GM23338 (cell line): ENCODE measurements around the gene NPLOC4. TPM values are rescaled to one million over a fixed set of nuclear protein-coding genes. Genes with fewer than 3 reads are reported as not detected.
A peak's percentile ranks its signal among the peaks of the same experiment; 100 is the strongest.

Source experiments
- ATAC-seq: fragments of 200-7000 bp; cut with Tn5 transposase; 3 replicates; pipeline ENCODE4 v1.9.1; 2020
- DNase-seq: peaks from one replicate; pipeline ENCODE4 v3.0.0-alpha.2; 2015; ENCODE audit warnings: low spot score
- H2AFZ ChIP-seq: fragments of 200-600 bp; sonication (generic); 2 replicates; pipeline ENCODE4 v1.8.0; 2016; ENCODE audit warnings: antibody characterized with exemption, mild to moderate bottlenecking, moderate library complexity
- H3F3A ChIP-seq: fragments of 200-600 bp; sonication (generic); replicated peaks from 2 replicates; pipeline ENCODE4 v1.8.0; 2017; ENCODE audit warnings: antibody characterized with exemption, mixed run types, low read depth
- H3K27ac ChIP-seq: fragments of 200-600 bp; sonication (generic); 2 replicates; pipeline ENCODE4 v1.6.1; 2016; ENCODE audit warnings: low read depth
- H3K27me3 ChIP-seq: fragments of 200-600 bp; sonication (generic); 2 replicates; pipeline ENCODE4 v1.8.0; 2016; ENCODE audit warnings: mild to moderate bottlenecking, mixed run types, moderate library complexity; ENCODE audit not compliant: insufficient read depth
- H3K36me3 ChIP-seq: fragments of 200-600 bp; sonication (generic); 2 replicates; pipeline ENCODE4 v1.8.0; 2016; ENCODE audit warnings: mild to moderate bottlenecking; ENCODE audit not compliant: insufficient read depth
- H3K4me1 ChIP-seq: fragments of 200-600 bp; sonication (generic); 2 replicates; pipeline ENCODE4 v1.8.0; 2016; ENCODE audit warnings: mild to moderate bottlenecking, moderate library complexity; ENCODE audit not compliant: insufficient read depth
- H3K4me2 ChIP-seq: fragments of 200-600 bp; sonication (generic); 2 replicates; pipeline ENCODE4 v1.7.1; 2017; ENCODE audit warnings: mixed run types
- H3K4me3 ChIP-seq: fragments of 200-600 bp; sonication (generic); 2 replicates; pipeline ENCODE4 v1.6.1; 2016; ENCODE audit warnings: mixed run types
- H3K79me2 ChIP-seq: fragments of 200-600 bp; sonication (generic); replicated peaks from 2 replicates; pipeline ENCODE4 v1.8.0; 2017; ENCODE audit warnings: mild to moderate bottlenecking; ENCODE audit not compliant: insufficient read depth
- H3K9me2 ChIP-seq: fragments of 200-600 bp; sonication (generic); 2 replicates; pipeline ENCODE4 v1.8.0; 2017; ENCODE audit not compliant: insufficient read depth
- H4K20me1 ChIP-seq: fragments of 200-600 bp; sonication (generic); replicated peaks from 2 replicates; pipeline ENCODE4 v1.8.0; 2017; ENCODE audit warnings: mild to moderate bottlenecking; ENCODE audit not compliant: insufficient read depth
- H3K27ac Mint-ChIP-seq: 2 replicates; pipeline ENCODE4 v1.8.0; 2020; ENCODE audit warnings: inconsistent platforms, mild to moderate bottlenecking, moderate library complexity, mixed read lengths
- H3K27me3 Mint-ChIP-seq: 3 replicates; pipeline ENCODE4 v1.8.0; 2022; ENCODE audit warnings: low read depth, mild to moderate bottlenecking, moderate library complexity, mixed read lengths, inconsistent platforms; ENCODE audit not compliant: insufficient read depth, poor library complexity
- H3K36me3 Mint-ChIP-seq: 3 replicates; pipeline ENCODE4 v1.8.0; 2021; ENCODE audit warnings: low read depth, mild to moderate bottlenecking, inconsistent platforms, moderate library complexity, mixed read lengths
- H3K4me1 Mint-ChIP-seq: 3 replicates; pipeline ENCODE4 v1.8.0; 2020; ENCODE audit warnings: mild to moderate bottlenecking, inconsistent platforms, mixed read lengths
- H3K4me3 Mint-ChIP-seq: 3 replicates; pipeline ENCODE4 v1.8.0; 2021; ENCODE audit warnings: moderate library complexity, mild to moderate bottlenecking, inconsistent platforms, mixed read lengths
- H3K9me3 Mint-ChIP-seq: 3 replicates; pipeline ENCODE4 v1.8.0; 2020; ENCODE audit warnings: moderate library complexity, mild to moderate bottlenecking, inconsistent platforms, mixed read lengths
- POLR2AphosphoS5 ChIP-seq: IDR thresholded peaks from 2 replicates; pipeline ENCODE4 v1.6.1; 2016; ENCODE audit warnings: antibody characterized with exemption, low read depth
- polyA plus RNA-seq: library from polyadenylated mRNA; unstranded; fragments of >200 nt; fragmentation: Nextera tagmentation; extraction: Ambion mirVana; gene quantifications from 2 replicates; pipeline ENCODE4 v1.2.1, GENCODE V29; 2016
- total RNA-seq: library from RNA; depleted of rRNA; stranded (reverse); fragments of >200 nt; shearing (Covaris generic); gene quantifications from 2 replicates; pipeline ENCODE4 v1.2.3, GENCODE V29; 2014
- TF ChIP-seq, protein P1 (sequence below): fragments of 250-450 bp; sonication (Bioruptor Pico); IDR thresholded peaks from 2 replicates; pipeline ENCODE4 v1.5.0; 2020; ENCODE audit warnings: mild to moderate bottlenecking, moderate library complexity
- TF ChIP-seq, protein P2 (sequence below): IDR thresholded peaks from one replicate; pipeline ENCODE4 v1.6.1; 2018; ENCODE audit warnings: antibody characterized with exemption; ENCODE audit not compliant: unreplicated experiment

Gene NPLOC4
- total and polyA plus RNA-seq, 2 experiments from 2014 or later = 24.1 to 79.1 TPM

GRCh38 chr17:81553018-81553615, 83.8 kb downstream of the NPLOC4 start:
- H3K4me1 Mint-ChIP-seq = peaks cover 22% of the 10 kb centered on the region
- Histone ChIP-seq H3K4me2 (peak overlapping the region; percentile 97), H3K4me1 (peaks cover 8% of the 10 kb centered on the region; the same call in 1 of the 2 replicates), H3K4me3 (peak overlapping the region; percentile 99), H3F3A (peaks cover 15% of the 10 kb centered on the region), H3K9me2 (no peaks in the 10 kb centered on the region), H3K79me2 (peaks cover 23% of the 10 kb centered on the region), H2AFZ (peak overlapping the region; percentile 83; the same call in 1 of the 2 replicates), H3K36me3 (no peaks in the 10 kb centered on the region; the same call in 1 of the 2 replicates), H3K27ac (peak overlapping the region; percentile 89), H4K20me1 (no peaks in the 10 kb centered on the region; the same call in 1 of the 2 replicates), H3K27me3 (no peaks in the 10 kb centered on the region)
- H3K36me3 Mint-ChIP-seq = peaks cover 41% of the 10 kb centered on the region
- TF ChIP-seq, protein P1, sequence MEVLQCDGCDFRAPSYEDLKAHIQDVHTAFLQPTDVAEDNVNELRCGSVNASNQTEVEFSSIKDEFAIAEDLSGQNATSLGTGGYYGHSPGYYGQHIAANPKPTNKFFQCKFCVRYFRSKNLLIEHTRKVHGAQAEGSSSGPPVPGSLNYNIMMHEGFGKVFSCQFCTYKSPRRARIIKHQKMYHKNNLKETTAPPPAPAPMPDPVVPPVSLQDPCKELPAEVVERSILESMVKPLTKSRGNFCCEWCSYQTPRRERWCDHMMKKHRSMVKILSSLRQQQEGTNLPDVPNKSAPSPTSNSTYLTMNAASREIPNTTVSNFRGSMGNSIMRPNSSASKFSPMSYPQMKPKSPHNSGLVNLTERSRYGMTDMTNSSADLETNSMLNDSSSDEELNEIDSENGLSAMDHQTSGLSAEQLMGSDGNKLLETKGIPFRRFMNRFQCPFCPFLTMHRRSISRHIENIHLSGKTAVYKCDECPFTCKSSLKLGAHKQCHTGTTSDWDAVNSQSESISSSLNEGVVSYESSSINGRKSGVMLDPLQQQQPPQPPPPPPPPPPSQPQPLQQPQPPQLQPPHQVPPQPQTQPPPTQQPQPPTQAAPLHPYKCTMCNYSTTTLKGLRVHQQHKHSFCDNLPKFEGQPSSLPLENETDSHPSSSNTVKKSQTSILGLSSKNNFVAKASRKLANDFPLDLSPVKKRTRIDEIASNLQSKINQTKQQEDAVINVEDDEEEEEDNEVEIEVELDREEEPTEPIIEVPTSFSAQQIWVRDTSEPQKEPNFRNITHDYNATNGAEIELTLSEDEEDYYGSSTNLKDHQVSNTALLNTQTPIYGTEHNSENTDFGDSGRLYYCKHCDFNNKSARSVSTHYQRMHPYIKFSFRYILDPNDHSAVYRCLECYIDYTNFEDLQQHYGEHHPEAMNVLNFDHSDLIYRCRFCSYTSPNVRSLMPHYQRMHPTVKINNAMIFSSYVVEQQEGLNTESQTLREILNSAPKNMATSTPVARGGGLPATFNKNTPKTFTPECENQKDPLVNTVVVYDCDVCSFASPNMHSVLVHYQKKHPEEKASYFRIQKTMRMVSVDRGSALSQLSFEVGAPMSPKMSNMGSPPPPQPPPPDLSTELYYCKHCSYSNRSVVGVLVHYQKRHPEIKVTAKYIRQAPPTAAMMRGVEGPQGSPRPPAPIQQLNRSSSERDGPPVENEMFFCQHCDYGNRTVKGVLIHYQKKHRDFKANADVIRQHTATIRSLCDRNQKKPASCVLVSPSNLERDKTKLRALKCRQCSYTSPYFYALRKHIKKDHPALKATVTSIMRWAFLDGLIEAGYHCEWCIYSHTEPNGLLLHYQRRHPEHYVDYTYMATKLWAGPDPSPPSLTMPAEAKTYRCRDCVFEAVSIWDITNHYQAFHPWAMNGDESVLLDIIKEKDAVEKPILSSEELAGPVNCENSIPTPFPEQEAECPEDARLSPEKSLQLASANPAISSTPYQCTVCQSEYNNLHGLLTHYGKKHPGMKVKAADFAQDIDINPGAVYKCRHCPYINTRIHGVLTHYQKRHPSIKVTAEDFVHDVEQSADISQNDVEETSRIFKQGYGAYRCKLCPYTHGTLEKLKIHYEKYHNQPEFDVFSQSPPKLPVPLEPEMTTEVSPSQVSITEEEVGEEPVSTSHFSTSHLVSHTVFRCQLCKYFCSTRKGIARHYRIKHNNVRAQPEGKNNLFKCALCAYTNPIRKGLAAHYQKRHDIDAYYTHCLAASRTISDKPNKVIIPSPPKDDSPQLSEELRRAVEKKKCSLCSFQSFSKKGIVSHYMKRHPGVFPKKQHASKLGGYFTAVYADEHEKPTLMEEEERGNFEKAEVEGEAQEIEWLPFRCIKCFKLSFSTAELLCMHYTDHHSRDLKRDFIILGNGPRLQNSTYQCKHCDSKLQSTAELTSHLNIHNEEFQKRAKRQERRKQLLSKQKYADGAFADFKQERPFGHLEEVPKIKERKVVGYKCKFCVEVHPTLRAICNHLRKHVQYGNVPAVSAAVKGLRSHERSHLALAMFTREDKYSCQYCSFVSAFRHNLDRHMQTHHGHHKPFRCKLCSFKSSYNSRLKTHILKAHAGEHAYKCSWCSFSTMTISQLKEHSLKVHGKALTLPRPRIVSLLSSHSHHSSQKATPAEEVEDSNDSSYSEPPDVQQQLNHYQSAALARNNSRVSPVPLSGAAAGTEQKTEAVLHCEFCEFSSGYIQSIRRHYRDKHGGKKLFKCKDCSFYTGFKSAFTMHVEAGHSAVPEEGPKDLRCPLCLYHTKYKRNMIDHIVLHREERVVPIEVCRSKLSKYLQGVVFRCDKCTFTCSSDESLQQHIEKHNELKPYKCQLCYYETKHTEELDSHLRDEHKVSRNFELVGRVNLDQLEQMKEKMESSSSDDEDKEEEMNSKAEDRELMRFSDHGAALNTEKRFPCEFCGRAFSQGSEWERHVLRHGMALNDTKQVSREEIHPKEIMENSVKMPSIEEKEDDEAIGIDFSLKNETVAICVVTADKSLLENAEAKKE = no peak
- TF ChIP-seq, protein P2, sequence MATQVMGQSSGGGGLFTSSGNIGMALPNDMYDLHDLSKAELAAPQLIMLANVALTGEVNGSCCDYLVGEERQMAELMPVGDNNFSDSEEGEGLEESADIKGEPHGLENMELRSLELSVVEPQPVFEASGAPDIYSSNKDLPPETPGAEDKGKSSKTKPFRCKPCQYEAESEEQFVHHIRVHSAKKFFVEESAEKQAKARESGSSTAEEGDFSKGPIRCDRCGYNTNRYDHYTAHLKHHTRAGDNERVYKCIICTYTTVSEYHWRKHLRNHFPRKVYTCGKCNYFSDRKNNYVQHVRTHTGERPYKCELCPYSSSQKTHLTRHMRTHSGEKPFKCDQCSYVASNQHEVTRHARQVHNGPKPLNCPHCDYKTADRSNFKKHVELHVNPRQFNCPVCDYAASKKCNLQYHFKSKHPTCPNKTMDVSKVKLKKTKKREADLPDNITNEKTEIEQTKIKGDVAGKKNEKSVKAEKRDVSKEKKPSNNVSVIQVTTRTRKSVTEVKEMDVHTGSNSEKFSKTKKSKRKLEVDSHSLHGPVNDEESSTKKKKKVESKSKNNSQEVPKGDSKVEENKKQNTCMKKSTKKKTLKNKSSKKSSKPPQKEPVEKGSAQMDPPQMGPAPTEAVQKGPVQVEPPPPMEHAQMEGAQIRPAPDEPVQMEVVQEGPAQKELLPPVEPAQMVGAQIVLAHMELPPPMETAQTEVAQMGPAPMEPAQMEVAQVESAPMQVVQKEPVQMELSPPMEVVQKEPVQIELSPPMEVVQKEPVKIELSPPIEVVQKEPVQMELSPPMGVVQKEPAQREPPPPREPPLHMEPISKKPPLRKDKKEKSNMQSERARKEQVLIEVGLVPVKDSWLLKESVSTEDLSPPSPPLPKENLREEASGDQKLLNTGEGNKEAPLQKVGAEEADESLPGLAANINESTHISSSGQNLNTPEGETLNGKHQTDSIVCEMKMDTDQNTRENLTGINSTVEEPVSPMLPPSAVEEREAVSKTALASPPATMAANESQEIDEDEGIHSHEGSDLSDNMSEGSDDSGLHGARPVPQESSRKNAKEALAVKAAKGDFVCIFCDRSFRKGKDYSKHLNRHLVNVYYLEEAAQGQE = no peak
- peak; percentile 75 for TF ChIP-seq POLR2AphosphoS5
- peak; percentile 76 for ATAC-seq
- DNase-seq = peak; percentile 98
- H3K9me3 Mint-ChIP-seq = no peaks in the 10 kb centered on the region
- peak overlapping the region; percentile 89 for H3K4me3 Mint-ChIP-seq
- peaks cover 20% of the 10 kb centered on the region for H3K27me3 Mint-ChIP-seq
- peak overlapping the region; percentile 94 for H3K27ac Mint-ChIP-seq
